Fibroblast of mammary gland (primary cell): ENCODE data around the gene FADS6.

Experiments
- DNase-seq: peaks from one replicate; pipeline ENCODE4 v3.0.0-alpha.2; 2010; ENCODE audit warnings: low read depth
- H3K4me3 ChIP-seq: 2 replicates; pipeline ENCODE4 v1.5.1; 2011; ENCODE audit warnings: low read depth, mild to moderate bottlenecking, low read length, moderate library complexity; ENCODE audit not compliant: control insufficient read depth
- CTCF ChIP-seq: conservative IDR thresholded peaks from 2 replicates; pipeline ENCODE4 v1.5.1; 2011; ENCODE audit warnings: low read depth, low read length, inconsistent platforms; ENCODE audit not compliant: control insufficient read depth, insufficient read depth

Gene FADS6

GRCh38 chr17:74839990-74840852 is 53.2 kb downstream of the FADS6 start:
- H3K4me3 ChIP-seq: no peak overlapping the region
- TF ChIP-seq CTCF: no peak
- DNase-seq: no peak

GRCh38 chr17:74838274-74838673 is 55.2 kb downstream of the FADS6 start:
- DNase-seq: peak; percentile 4
- TF ChIP-seq CTCF: no peak
- H3K4me3 ChIP-seq: no peak overlapping the region

- TF ChIP-seq CTCF: no peak
- DNase-seq: no peak
- no peak overlapping the region for H3K4me3 ChIP-seq
Observed at GRCh38 chr17:74836691-74837467, 56.6 kb downstream of the FADS6 start.

GRCh38 chr17:74836191-74836590 is 57.2 kb downstream of the FADS6 start:
- TF ChIP-seq CTCF: no peak
- DNase-seq: no peak
- H3K4me3 ChIP-seq: no peak overlapping the region

GRCh38 chr17:74833501-74834377 is 59.7 kb downstream of the FADS6 start:
- no peak overlapping the region for H3K4me3 ChIP-seq
- no peak for TF ChIP-seq CTCF
- DNase-seq: peak; percentile 5

- no peak for DNase-seq
- TF ChIP-seq CTCF: no peak
- no peak overlapping the region for H3K4me3 ChIP-seq
Observed at GRCh38 chr17:74832421-74832820, 61.0 kb downstream of the FADS6 start.
